GM12878 (cell line): ENCODE measurements around the gene KAZN. TPM values are rescaled to one million over a fixed set of nuclear protein-coding genes. Genes with fewer than 3 reads are reported as not detected.

Experiments used
- ATAC-seq: fragments of 200-7000 bp; cut with Tn5 transposase; 3 replicates; pipeline ENCODE4 v1.9.1; 2020; ENCODE audit warnings: mild to moderate bottlenecking, moderate library complexity
- BruUV-seq: library from RNA; stranded (reverse); fragments of 400-500 nt; replicated peaks from 2 replicates; lab custom pipeline; 2021; lab: Mats Ljungman, UMichigan
- CTCF ChIA-PET: fragments of 300-600 bp; sonication (Branson Sonifier 250); formaldehyde crosslinking; extraction: SDS; loops from one replicate; lab custom pipeline; 2021; ENCODE audit warnings: inconsistent platforms; lab: Yijun Ruan, JAX
- POLR2A ChIA-PET: fragments of 350-600 bp; formaldehyde crosslinking; extraction: SDS; loops from one replicate; lab custom pipeline; 2021; ENCODE audit warnings: inconsistent platforms; lab: Charles Lee
- RAD21 ChIA-PET: fragments of 300-600 bp; sonication (Branson Sonifier 250); formaldehyde crosslinking; loops from one replicate; lab custom pipeline; 2023; ENCODE audit warnings: antibody characterized with exemption; ENCODE audit not compliant: unreplicated experiment; lab: Charles Lee
- SMC1A ChIA-PET: fragments of 300-600 bp; sonication (Branson Sonifier 250); formaldehyde crosslinking; loops from one replicate; lab custom pipeline; 2023; ENCODE audit not compliant: unreplicated experiment, uncharacterized antibody; lab: Charles Lee
- DNase-seq: peaks from one replicate; pipeline ENCODE4 v3.0.0-alpha.2; 2011; ENCODE audit warnings: low read depth, low spot score
- FAIRE-seq: peaks from 3 replicates; lab custom pipeline; 2011; peaks lifted over from hg19 to GRCh38; lab: Jason Lieb, UNC
- H2AFZ ChIP-seq: 2 replicates; pipeline ENCODE4 v1.6.0; 2011; ENCODE audit warnings: low read depth, low read length, control low read depth; ENCODE audit not compliant: control insufficient read depth
- H3K27ac ChIP-seq: 2 replicates; pipeline ENCODE4 v1.5.1; 2011; ENCODE audit warnings: control low read depth; ENCODE audit not compliant: control insufficient read depth, insufficient read depth
- H3K27me3 ChIP-seq, 2 experiments: replicated peaks in 1 of 2; 2 replicates each; pipeline versions ENCODE4 v1.6.0 to v1.6.1; 2011; ENCODE audit warnings: low read length in 1 of 2; ENCODE audit not compliant: control insufficient read depth in 2 of 2, insufficient read depth in 2 of 2
- H3K36me3 ChIP-seq, 2 experiments: 2 replicates each; pipeline ENCODE4 v1.5.1; 2011; ENCODE audit warnings: low read length in 1 of 2; ENCODE audit not compliant: control insufficient read depth in 2 of 2, insufficient read depth in 2 of 2
- H3K4me1 ChIP-seq: 2 replicates; pipeline ENCODE4 v1.6.1; 2011; ENCODE audit warnings: mild to moderate bottlenecking, low read length, moderate library complexity, mixed read lengths; ENCODE audit not compliant: control insufficient read depth, insufficient read depth
- H3K4me2 ChIP-seq: 2 replicates; pipeline ENCODE4 v1.6.0; 2011; ENCODE audit warnings: control low read depth; ENCODE audit not compliant: control insufficient read depth, insufficient read depth
- H3K4me3 ChIP-seq: fragments of 200-600 bp; sonication (generic); 2 replicates; pipeline ENCODE4 v1.5.1; 2016
- H3K79me2 ChIP-seq: 2 replicates; pipeline ENCODE4 v1.6.0; 2011; ENCODE audit warnings: low read length; ENCODE audit not compliant: control insufficient read depth, insufficient read depth
- H3K9ac ChIP-seq: 2 replicates; pipeline ENCODE4 v1.8.0; 2011; ENCODE audit warnings: low read length, control low read depth, mixed read lengths; ENCODE audit not compliant: control insufficient read depth, insufficient read depth
- H3K9me3 ChIP-seq: replicated peaks from 3 replicates; pipeline ENCODE4 v1.5.1; 2011; ENCODE audit warnings: mild to moderate bottlenecking, low read length; ENCODE audit not compliant: control insufficient read depth, insufficient read depth
- H4K20me1 ChIP-seq: 2 replicates; pipeline ENCODE4 v1.6.0; 2011; ENCODE audit not compliant: control insufficient read depth, insufficient read depth
- IKZF1 ChIP-seq: fragments of 450-650 bp; conservative IDR thresholded peaks from 2 replicates; pipeline ENCODE4 v1.6.1; 2017; ENCODE audit warnings: antibody characterized with exemption, mild to moderate bottlenecking
- STAT3 ChIP-seq: IDR thresholded peaks from 2 replicates; pipeline ENCODE4 v1.6.1; 2011; ENCODE audit warnings: low read depth, low read length, improper control_type of control experiment
- TCF3 ChIP-seq: IDR thresholded peaks from 2 replicates; pipeline ENCODE4 v1.6.1; 2012; ENCODE audit warnings: low read depth, mild to moderate bottlenecking, low read length, borderline replicate concordance; ENCODE audit not compliant: insufficient read depth
- WGBS: methylation state at CpG from one replicate; pipeline ENCODE4 v1.1.6; 2016; ENCODE audit warnings: low lambda C conversion rate; ENCODE audit not compliant: insufficient replicate concordance, insufficient coverage; ENCODE audit errors: missing lambda C conversion rate; 5-methylcytosine and 5-hydroxymethylcytosine counted together
- in situ Hi-C: fragments of 300-500 bp; cut with MboI; formaldehyde crosslinking; loops from 9 replicates; pipeline ENCODE4 v1.14.3; 2018; ENCODE audit warnings: mixed read lengths
- intact Hi-C: fragments of 100-400 bp; cut with micrococcal nuclease; formaldehyde crosslinking; loops from one replicate; pipeline ENCODE4 v1.14.2; 2022; ENCODE audit not compliant: unreplicated experiment
- polyA plus RNA-seq, 11 experiments: library from polyadenylated mRNA; depleted of rRNA in 4 of 11; unstranded in 6 of 11; stranded (reverse) in 5 of 11; fragments of >200 nt; fragmentation: Nextera tagmentation in 4 of 11; fragmentation: Illumina TruSeq in 1 of 11; extraction: Ambion mirVana in 4 of 11; extraction: Trizol in 1 of 11; gene quantifications; 1 replicate in 1 of 11; 2 replicates in 10 of 11; pipeline versions ENCODE4 v1.2.1 to v1.2.3, GENCODE V29; 2011 to 2016; ENCODE audit warnings: inconsistent platforms in 2 of 11, missing spikeins in 2 of 11, low read depth in 1 of 11
- total RNA-seq, 4 experiments: library from RNA; depleted of rRNA in 3 of 4; stranded (reverse); fragments of >200 nt in 3 of 4; fragmentation: Illumina TruSeq in 1 of 4; extraction: Trizol in 1 of 4; gene quantifications; 2 replicates each; pipeline versions ENCODE4 v1.2.1 to v1.2.3, GENCODE V29; 2013 to 2021
- TF ChIP-seq, protein P1 (sequence below): fragments of 450-650 bp; IDR thresholded peaks from 2 replicates; pipeline ENCODE4 v1.6.1; 2017; ENCODE audit warnings: mild to moderate bottlenecking, moderate library complexity
- TF ChIP-seq, protein P2 (sequence below), 3 experiments: IDR thresholded peaks in 2 of 3; conservative IDR thresholded peaks in 1 of 3; 2 replicates each; pipeline ENCODE4 v1.5.1; 2011; ENCODE audit warnings: low read depth in 3 of 3, low read length in 3 of 3, mild to moderate bottlenecking in 3 of 3, control low read depth in 2 of 3, moderate library complexity in 2 of 3, inconsistent platforms in 1 of 3, mixed read lengths in 1 of 3; ENCODE audit not compliant: control insufficient read depth in 2 of 3, insufficient read depth in 1 of 3; ENCODE audit errors: extremely low read depth in 1 of 3
- TF ChIP-seq, protein P3 (sequence below): fragments of 450-650 bp; formaldehyde crosslinking; IDR thresholded peaks from 2 replicates; pipeline ENCODE4 v1.4.0; 2020; ENCODE audit warnings: mild to moderate bottlenecking, moderate library complexity

The KAZN gene
- total and polyA plus RNA-seq, 10 of the 15 experiments (the other 5 are each of a cell fraction or from before 2014, with no cell fraction given): 0.72 to 4.0 (median 1.2) TPM

DNA sequence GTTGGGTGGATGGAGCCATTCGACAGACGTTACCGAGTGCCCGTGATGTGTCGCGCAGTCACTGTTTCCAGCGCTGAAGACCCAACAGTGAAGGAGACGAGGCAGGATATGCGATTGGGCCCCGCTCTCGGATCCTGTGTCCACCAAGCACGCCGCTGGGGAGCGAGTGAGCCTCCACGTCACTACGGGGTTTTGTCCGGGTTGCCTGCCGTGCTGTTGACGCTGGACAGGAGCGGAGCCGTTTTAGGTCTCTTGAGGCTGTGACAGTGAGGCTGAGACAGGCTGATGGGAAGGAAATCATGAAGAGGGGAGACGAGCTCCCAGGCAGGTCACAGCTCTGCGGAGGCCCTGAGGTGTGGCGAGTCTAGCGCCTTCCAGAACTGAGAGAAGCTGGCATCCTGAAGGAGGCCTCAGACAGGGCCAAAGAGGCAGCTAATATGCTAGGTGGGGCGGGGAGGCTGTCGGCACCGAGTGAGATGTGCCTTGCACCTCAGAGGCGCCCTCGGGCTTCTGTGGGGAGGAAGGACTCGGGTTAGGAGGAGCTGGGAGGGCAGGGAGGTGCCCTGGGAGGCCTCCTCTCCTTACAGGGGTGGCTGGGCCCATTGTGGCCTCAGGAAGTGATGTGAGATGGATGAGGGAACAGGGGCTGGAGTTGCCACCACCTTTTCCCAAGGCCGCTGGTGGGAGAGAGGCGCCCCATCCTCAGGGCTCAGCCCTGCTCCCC is 359.1 kb downstream of the KAZN start (continued):
- TF ChIP-seq, protein P1, sequence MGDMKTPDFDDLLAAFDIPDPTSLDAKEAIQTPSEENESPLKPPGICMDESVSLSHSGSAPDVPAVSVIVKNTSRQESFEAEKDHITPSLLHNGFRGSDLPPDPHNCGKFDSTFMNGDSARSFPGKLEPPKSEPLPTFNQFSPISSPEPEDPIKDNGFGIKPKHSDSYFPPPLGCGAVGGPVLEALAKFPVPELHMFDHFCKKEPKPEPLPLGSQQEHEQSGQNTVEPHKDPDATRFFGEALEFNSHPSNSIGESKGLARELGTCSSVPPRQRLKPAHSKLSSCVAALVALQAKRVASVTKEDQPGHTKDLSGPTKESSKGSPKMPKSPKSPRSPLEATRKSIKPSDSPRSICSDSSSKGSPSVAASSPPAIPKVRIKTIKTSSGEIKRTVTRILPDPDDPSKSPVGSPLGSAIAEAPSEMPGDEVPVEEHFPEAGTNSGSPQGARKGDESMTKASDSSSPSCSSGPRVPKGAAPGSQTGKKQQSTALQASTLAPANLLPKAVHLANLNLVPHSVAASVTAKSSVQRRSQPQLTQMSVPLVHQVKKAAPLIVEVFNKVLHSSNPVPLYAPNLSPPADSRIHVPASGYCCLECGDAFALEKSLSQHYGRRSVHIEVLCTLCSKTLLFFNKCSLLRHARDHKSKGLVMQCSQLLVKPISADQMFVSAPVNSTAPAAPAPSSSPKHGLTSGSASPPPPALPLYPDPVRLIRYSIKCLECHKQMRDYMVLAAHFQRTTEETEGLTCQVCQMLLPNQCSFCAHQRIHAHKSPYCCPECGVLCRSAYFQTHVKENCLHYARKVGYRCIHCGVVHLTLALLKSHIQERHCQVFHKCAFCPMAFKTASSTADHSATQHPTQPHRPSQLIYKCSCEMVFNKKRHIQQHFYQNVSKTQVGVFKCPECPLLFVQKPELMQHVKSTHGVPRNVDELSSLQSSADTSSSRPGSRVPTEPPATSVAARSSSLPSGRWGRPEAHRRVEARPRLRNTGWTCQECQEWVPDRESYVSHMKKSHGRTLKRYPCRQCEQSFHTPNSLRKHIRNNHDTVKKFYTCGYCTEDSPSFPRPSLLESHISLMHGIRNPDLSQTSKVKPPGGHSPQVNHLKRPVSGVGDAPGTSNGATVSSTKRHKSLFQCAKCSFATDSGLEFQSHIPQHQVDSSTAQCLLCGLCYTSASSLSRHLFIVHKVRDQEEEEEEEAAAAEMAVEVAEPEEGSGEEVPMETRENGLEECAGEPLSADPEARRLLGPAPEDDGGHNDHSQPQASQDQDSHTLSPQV: no peak
- no peak for TF ChIP-seq STAT3

- Histone ChIP-seq H3K9ac (no peak overlapping the region), H2AFZ (no peak overlapping the region), H3K27me3 (no peaks in the 10 kb centered on the region), H3K27ac (no peak overlapping the region), H3K36me3 (no peaks in the 10 kb centered on the region), H3K9me3 (no peaks in the 10 kb centered on the region), H3K4me3 (no peak overlapping the region), H3K79me2 (no peaks in the 10 kb centered on the region), H4K20me1 (no peaks in the 10 kb centered on the region), H3K4me2 (no peak overlapping the region), H3K4me1 (no peaks in the 10 kb centered on the region)
- DNase-seq: no peak
- no TSS peak for BruUV-seq
- SMC1A ChIA-PET: no interaction called here
- FAIRE-seq: no peak
- in situ Hi-C loops: no loop called here
- CTCF ChIA-PET: no interaction called here
- RAD21 ChIA-PET: no interaction called here
- ATAC-seq: no peak
- intact Hi-C loops: no loop called here
- POLR2A ChIA-PET: no interaction called here
- 50% methylated on average over 17 of the region's 19 CpGs for WGBS
- TF ChIP-seq IKZF1: no peak
- TF ChIP-seq, protein P2, sequence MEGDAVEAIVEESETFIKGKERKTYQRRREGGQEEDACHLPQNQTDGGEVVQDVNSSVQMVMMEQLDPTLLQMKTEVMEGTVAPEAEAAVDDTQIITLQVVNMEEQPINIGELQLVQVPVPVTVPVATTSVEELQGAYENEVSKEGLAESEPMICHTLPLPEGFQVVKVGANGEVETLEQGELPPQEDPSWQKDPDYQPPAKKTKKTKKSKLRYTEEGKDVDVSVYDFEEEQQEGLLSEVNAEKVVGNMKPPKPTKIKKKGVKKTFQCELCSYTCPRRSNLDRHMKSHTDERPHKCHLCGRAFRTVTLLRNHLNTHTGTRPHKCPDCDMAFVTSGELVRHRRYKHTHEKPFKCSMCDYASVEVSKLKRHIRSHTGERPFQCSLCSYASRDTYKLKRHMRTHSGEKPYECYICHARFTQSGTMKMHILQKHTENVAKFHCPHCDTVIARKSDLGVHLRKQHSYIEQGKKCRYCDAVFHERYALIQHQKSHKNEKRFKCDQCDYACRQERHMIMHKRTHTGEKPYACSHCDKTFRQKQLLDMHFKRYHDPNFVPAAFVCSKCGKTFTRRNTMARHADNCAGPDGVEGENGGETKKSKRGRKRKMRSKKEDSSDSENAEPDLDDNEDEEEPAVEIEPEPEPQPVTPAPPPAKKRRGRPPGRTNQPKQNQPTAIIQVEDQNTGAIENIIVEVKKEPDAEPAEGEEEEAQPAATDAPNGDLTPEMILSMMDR (IDR thresholded peaks at IDR 0.05 in 2 of 3, conservative IDR thresholded peaks at IDR 0.05 in 1 of 3; ENCODE audit: control insufficient read depth in 2 of 3, extremely low read depth in 1 of 3, insufficient read depth in 1 of 3, low read depth in 3 of 3, low read length in 3 of 3): no peak
- TF ChIP-seq, protein P3, sequence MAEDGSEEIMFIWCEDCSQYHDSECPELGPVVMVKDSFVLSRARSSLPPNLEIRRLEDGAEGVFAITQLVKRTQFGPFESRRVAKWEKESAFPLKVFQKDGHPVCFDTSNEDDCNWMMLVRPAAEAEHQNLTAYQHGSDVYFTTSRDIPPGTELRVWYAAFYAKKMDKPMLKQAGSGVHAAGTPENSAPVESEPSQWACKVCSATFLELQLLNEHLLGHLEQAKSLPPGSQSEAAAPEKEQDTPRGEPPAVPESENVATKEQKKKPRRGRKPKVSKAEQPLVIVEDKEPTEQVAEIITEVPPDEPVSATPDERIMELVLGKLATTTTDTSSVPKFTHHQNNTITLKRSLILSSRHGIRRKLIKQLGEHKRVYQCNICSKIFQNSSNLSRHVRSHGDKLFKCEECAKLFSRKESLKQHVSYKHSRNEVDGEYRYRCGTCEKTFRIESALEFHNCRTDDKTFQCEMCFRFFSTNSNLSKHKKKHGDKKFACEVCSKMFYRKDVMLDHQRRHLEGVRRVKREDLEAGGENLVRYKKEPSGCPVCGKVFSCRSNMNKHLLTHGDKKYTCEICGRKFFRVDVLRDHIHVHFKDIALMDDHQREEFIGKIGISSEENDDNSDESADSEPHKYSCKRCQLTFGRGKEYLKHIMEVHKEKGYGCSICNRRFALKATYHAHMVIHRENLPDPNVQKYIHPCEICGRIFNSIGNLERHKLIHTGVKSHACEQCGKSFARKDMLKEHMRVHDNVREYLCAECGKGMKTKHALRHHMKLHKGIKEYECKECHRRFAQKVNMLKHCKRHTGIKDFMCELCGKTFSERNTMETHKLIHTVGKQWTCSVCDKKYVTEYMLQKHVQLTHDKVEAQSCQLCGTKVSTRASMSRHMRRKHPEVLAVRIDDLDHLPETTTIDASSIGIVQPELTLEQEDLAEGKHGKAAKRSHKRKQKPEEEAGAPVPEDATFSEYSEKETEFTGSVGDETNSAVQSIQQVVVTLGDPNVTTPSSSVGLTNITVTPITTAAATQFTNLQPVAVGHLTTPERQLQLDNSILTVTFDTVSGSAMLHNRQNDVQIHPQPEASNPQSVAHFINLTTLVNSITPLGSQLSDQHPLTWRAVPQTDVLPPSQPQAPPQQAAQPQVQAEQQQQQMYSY: no peak
- no peak for TF ChIP-seq TCF3
Measured at GRCh38 chr1:14958249-14959058, 360.0 kb downstream of the KAZN start.
